B cell (primary cell): Measurements from ENCODE around the gene CCDC141. TPM values are rescaled to one million over a fixed set of nuclear protein-coding genes. Genes with fewer than 3 reads are reported as not detected.

ENCODE experiments used
- ATAC-seq: fragments of 200-7000 bp; cut with Tn5 transposase; one replicate; pipeline ENCODE4 v1.10.0; 2021; ENCODE audit warnings: low read depth, mild to moderate bottlenecking, moderate number of reproducible peaks, moderate library complexity
- CTCF ChIA-PET: fragments of 350-600 bp; sonication (Branson Sonifier 250); formaldehyde crosslinking; loops from one replicate; lab custom pipeline; 2021; ENCODE audit warnings: antibody characterized with exemption, inconsistent platforms; lab: Charles Lee
- POLR2A ChIA-PET: fragments of 350-600 bp; sonication (Branson Sonifier 250); formaldehyde crosslinking; loops from one replicate; lab custom pipeline; 2021; ENCODE audit warnings: antibody characterized with exemption; lab: Charles Lee
- DNase-seq: peaks from one replicate; pipeline ENCODE4 v3.0.0; 2013
- H2AFZ ChIP-seq: 2 replicates; pipeline ENCODE4 v1.6.1; 2012; ENCODE audit warnings: mild to moderate bottlenecking, low read depth, low read length; ENCODE audit not compliant: insufficient read depth, poor library complexity, severe bottlenecking
- H3K27ac ChIP-seq, 2 donors: 1 replicate in 1 of 2; 2 replicates in 1 of 2; pipeline ENCODE4 v1.5.1; 2012 to 2013; ENCODE audit warnings: low read length in 2 of 2, mild to moderate bottlenecking in 2 of 2, moderate library complexity in 1 of 2
- H3K27me3 ChIP-seq, 4 experiments: fragments of 200-600 bp in 1 of 4; sonication (generic) in 1 of 4; replicated peaks in 1 of 4; 1 replicate in 2 of 4; 2 replicates in 2 of 4; pipeline versions ENCODE4 v1.6.1 to v1.7.0; 2013 to 2016; ENCODE audit warnings: low read length in 3 of 4, mild to moderate bottlenecking in 2 of 4, mixed read lengths in 1 of 4, moderate library complexity in 1 of 4; ENCODE audit not compliant: insufficient read depth in 4 of 4, control insufficient read depth in 3 of 4; ENCODE audit errors: control extremely low read depth in 1 of 4
- H3K36me3 ChIP-seq, 2 experiments: replicated peaks in 1 of 2; 1 replicate in 1 of 2; 2 replicates in 1 of 2; pipeline versions ENCODE4 v1.6.1 to v1.7.1; 2013; ENCODE audit warnings: low read length in 1 of 2; ENCODE audit not compliant: insufficient read depth in 2 of 2, control insufficient read depth in 1 of 2; ENCODE audit errors: control extremely low read depth in 1 of 2, extremely low read depth in 1 of 2
- H3K4me1 ChIP-seq, 2 donors: fragments of 200-600 bp in 1 of 2; sonication (generic) in 1 of 2; 1 replicate in 1 of 2; 2 replicates in 1 of 2; pipeline versions ENCODE4 v1.5.1 to v1.6.1; 2013 to 2017; ENCODE audit warnings: low read length in 2 of 2; ENCODE audit not compliant: control insufficient read depth in 2 of 2, insufficient read depth in 2 of 2
- H3K4me2 ChIP-seq: replicated peaks from 2 replicates; pipeline ENCODE3; 2012; ENCODE audit warnings: mild to moderate bottlenecking, low read depth, low read length; ENCODE audit not compliant: poor library complexity, severe bottlenecking
- H3K4me3 ChIP-seq, 5 experiments: fragments of 200-600 bp in 1 of 5; sonication (generic) in 1 of 5; 1 replicate in 3 of 5; 2 replicates in 2 of 5; pipeline versions ENCODE4 v1.5.1 to v1.7.0; 2011 to 2016; ENCODE audit warnings: low read length in 4 of 5, mild to moderate bottlenecking in 4 of 5, low read depth in 2 of 5, control low read depth in 1 of 5, moderate library complexity in 1 of 5; ENCODE audit not compliant: insufficient read depth in 1 of 5; ENCODE audit errors: control extremely low read depth in 1 of 5, extremely low read depth in 1 of 5
- H3K79me2 ChIP-seq: fragments of 200-600 bp; sonication (generic); one replicate; pipeline ENCODE4 v1.6.0; 2016; ENCODE audit warnings: low read length; ENCODE audit not compliant: control insufficient read depth, insufficient read depth
- H3K9ac ChIP-seq: fragments of 200-600 bp; sonication (generic); 2 replicates; pipeline ENCODE4 v1.6.1; 2017; ENCODE audit warnings: mild to moderate bottlenecking, low read length, moderate library complexity
- H3K9me3 ChIP-seq, 3 donors: one replicate each; pipeline versions ENCODE4 v1.6.1 to v1.7.1; 2013; ENCODE audit warnings: low read length in 2 of 3; ENCODE audit not compliant: control insufficient read depth in 2 of 3, insufficient read depth in 1 of 3; ENCODE audit errors: control extremely low read depth in 1 of 3
- H4K20me1 ChIP-seq: 2 replicates; pipeline ENCODE4 v1.6.0; 2012; ENCODE audit warnings: mild to moderate bottlenecking, low read length; ENCODE audit not compliant: insufficient read depth, control insufficient read depth, poor library complexity, severe bottlenecking
- H3K27ac Mint-ChIP-seq: one replicate; pipeline ENCODE4 v1.8.0; 2021; ENCODE audit warnings: mixed read lengths
- H3K27me3 Mint-ChIP-seq: one replicate; pipeline ENCODE4 v1.8.0; 2021; ENCODE audit warnings: mixed read lengths
- H3K4me1 Mint-ChIP-seq: one replicate; pipeline ENCODE4 v1.8.0; 2021; ENCODE audit warnings: mixed read lengths
- H3K4me3 Mint-ChIP-seq: one replicate; pipeline ENCODE4 v1.8.0; 2021; ENCODE audit warnings: mixed read lengths
- H3K9me3 Mint-ChIP-seq: one replicate; pipeline ENCODE4 v1.8.0; 2022; ENCODE audit warnings: mixed read lengths; ENCODE audit not compliant: insufficient read depth
- CTCF ChIP-seq: fragments of 200-600 bp; IDR thresholded peaks from one replicate; pipeline ENCODE4 v1.8.0; 2022; ENCODE audit warnings: antibody characterized with exemption, mild to moderate bottlenecking
- EZH2 ChIP-seq: IDR thresholded peaks from 2 replicates; pipeline ENCODE4 v1.6.1; 2012; ENCODE audit warnings: borderline replicate concordance, low read depth, mild to moderate bottlenecking, moderate library complexity, low read length; ENCODE audit not compliant: insufficient read depth, poor library complexity, severe bottlenecking
- WGBS: methylation state at CpG from one replicate; pipeline ENCODE4 v1.1.5; 2013; ENCODE audit warnings: missing lambda C conversion rate; ENCODE audit not compliant: insufficient coverage; 5-methylcytosine and 5-hydroxymethylcytosine counted together
- intact Hi-C: fragments of 100-400 bp; cut with micrococcal nuclease; formaldehyde crosslinking; loops from one replicate; pipeline ENCODE4 v1.10.0; 2022
- polyA plus RNA-seq: library from polyadenylated mRNA; depleted of rRNA; stranded (reverse); fragments of >200 nt; gene quantifications from 2 replicates; pipeline ENCODE4 v1.2.3, GENCODE V29; 2012
- total RNA-seq, 2 donors: library from RNA; stranded (reverse); fragments of 120-200 nt in 1 of 2; gene quantifications; 1 replicate in 1 of 2; 2 replicates in 1 of 2; pipeline versions ENCODE4 v1.2.3 to v1.2.4, GENCODE V29; 2013 to 2022

The CCDC141 gene
- total and polyA plus RNA-seq, 2 donors (not counting 1 experiment from before 2014, with no cell fraction given): 2.1 to 47.5 TPM

GRCh38 chr2:178949151-178949550 lies 100.8 kb downstream of the CCDC141 start:
- Histone ChIP-seq H3K36me3 (no peaks in the 10 kb centered on the region), H4K20me1 (no peaks in the 10 kb centered on the region), H3K4me2 (no peak overlapping the region), H3K4me3 (no peak overlapping the region), H3K9ac (no peak overlapping the region), H3K9me3 (peaks cover 0 to 3% (median 1%) of the 10 kb centered on the region in 3 donors), H3K4me1 (no peaks in the 10 kb centered on the region), H2AFZ (no peak overlapping the region), H3K27me3 (no peaks in the 10 kb centered on the region), H3K27ac (no peak overlapping the region), H3K79me2 (no peaks in the 10 kb centered on the region)
- intact Hi-C loops: no loop called here
- no peak overlapping the region for H3K27ac Mint-ChIP-seq
- H3K4me1 Mint-ChIP-seq: no peaks in the 10 kb centered on the region
- no peak for ATAC-seq
- H3K27me3 Mint-ChIP-seq: no peaks in the 10 kb centered on the region
- DNase-seq: no peak
- CTCF ChIA-PET: no interaction called here
- POLR2A ChIA-PET: no interaction called here
- no peaks in the 10 kb centered on the region for H3K9me3 Mint-ChIP-seq
- TF ChIP-seq CTCF (no peak), EZH2 (no peak)
- H3K4me3 Mint-ChIP-seq: no peak overlapping the region
- no CpG with 5 or more reads among the region's 2 CpGs for WGBS

- H2AFZ ChIP-seq: no peak overlapping the region
- POLR2A ChIA-PET: no interaction called here
- CTCF ChIA-PET: interaction anchor here (0.9 kb wide), 1 partner anchor 307 kb away, joined by 3 read pairs; no protein-coding TSS in a partner anchor
- no peak for ATAC-seq
- H3K4me1 ChIP-seq: no peaks in the 10 kb centered on the region
- Mint-ChIP-seq H3K4me1 (no peaks in the 10 kb centered on the region), H3K27me3 (no peaks in the 10 kb centered on the region), H3K27ac (no peak overlapping the region), H3K9me3 (no peaks in the 10 kb centered on the region), H3K4me3 (no peak overlapping the region)
- no peak overlapping the region for H3K27ac ChIP-seq
- H3K4me3 ChIP-seq: no peak overlapping the region
- WGBS: 100% methylated on average over 1 of the region's 3 CpGs
- H3K36me3 ChIP-seq: peaks cover 0 to 2% of the 10 kb centered on the region in 2 experiments
- H3K79me2 ChIP-seq: no peaks in the 10 kb centered on the region
- DNase-seq: no peak
- no peak for TF ChIP-seq EZH2
- no peak for TF ChIP-seq CTCF
- H3K4me2 ChIP-seq: no peak overlapping the region
- H4K20me1 ChIP-seq: no peaks in the 10 kb centered on the region
- peaks cover 0 to 3% (median 1%) of the 10 kb centered on the region in 3 donors for H3K9me3 ChIP-seq
- no peaks in the 10 kb centered on the region for H3K27me3 ChIP-seq
- intact Hi-C loops: no loop called here
- H3K9ac ChIP-seq: no peak overlapping the region
Observed at GRCh38 chr2:178947006-178947405, 102.9 kb downstream of the CCDC141 start.
